RPMI7951 (cell line): ENCODE measurements around the gene DNAJC17. TPM values are rescaled to one million over a fixed set of nuclear protein-coding genes. Genes with fewer than 3 reads are reported as not detected.

Source experiments
- DNase-seq: peaks from one replicate; pipeline ENCODE4 v3.0.0-alpha.2; 2012; ENCODE audit warnings: low read depth
- total RNA-seq: library from RNA; depleted of rRNA; stranded (reverse); fragments of >200 nt; shearing (Covaris generic); gene quantifications from 2 replicates; pipeline ENCODE4 v1.2.3, GENCODE V29; 2014; rRNA removed

Gene DNAJC17, protein sequence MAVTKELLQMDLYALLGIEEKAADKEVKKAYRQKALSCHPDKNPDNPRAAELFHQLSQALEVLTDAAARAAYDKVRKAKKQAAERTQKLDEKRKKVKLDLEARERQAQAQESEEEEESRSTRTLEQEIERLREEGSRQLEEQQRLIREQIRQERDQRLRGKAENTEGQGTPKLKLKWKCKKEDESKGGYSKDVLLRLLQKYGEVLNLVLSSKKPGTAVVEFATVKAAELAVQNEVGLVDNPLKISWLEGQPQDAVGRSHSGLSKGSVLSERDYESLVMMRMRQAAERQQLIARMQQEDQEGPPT
- total RNA-seq, result 36.3 and 36.9 TPM in 2 replicates

DNA sequence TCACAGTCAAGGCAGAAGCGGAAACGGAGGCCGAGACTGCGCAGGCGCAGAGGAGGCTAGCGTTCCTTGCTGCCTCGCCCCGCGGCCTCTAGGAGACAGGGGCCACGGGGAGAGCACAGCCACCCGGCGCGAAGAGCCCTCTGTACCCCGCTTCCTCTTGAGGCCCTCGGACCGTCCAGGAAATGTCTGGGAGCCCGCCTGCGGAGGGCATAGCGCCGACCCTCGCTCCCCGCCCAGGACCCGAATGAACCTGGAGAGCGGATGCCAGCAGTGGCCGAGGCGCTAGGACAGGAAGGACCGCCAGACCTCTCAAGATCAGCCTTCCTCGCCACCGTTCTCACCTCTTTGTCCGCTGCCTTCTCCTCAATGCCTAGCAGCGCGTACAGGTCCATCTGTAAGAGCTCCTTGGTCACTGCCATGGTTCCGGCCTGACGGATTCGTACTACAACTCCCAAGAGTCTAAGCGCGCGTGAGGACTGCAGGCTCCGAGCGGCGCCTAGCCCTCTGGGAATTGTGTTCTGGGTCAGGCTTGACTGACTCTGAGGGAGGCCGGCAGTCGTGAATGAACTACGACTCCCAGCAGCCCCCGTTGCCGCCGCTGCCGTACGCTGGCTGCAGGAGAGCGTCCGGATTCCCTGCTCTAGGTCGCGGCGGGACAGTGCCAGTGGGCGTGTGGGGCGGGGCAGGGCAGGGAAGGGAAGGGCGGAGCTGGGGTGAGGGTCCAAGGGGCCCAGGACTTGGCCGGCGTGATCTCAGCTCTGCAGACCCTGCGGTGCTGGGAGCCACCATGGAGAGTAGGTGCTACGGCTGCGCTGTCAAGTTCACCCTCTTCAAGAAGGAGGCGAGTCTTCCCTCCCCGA lies at the start of gene DNAJC17, which contains the start of gene ZFYVE19:
Gene DNAJC17, minus strand, starts transcription at position 446 of the 860 bp plus-strand sequence. Its CDS starts 27 bp downstream, at position 419.
Gene ZFYVE19, plus strand, starts transcription at position 62 of the 860 bp plus-strand sequence. Its CDS starts 501 bp downstream, at position 563.
- DNase-seq, result peak; percentile 97

DNA sequence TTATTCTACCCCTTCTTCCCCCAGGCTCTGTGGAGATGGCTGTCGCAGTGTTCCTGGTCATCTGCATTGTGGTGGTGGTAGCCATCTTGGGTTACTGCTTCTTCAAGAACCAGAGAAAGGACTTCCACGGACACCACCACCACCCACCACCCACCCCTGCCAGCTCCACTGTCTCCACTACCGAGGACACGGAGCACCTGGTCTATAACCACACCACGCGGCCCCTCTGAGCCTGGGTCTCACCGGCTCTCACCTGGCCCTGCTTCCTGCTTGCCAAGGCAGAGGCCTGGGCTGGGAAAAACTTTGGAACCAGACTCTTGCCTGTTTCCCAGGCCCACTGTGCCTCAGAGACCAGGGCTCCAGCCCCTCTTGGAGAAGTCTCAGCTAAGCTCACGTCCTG lies 49.5 kb upstream of the DNAJC17 start:
- DNase-seq, result no peak

DNA sequence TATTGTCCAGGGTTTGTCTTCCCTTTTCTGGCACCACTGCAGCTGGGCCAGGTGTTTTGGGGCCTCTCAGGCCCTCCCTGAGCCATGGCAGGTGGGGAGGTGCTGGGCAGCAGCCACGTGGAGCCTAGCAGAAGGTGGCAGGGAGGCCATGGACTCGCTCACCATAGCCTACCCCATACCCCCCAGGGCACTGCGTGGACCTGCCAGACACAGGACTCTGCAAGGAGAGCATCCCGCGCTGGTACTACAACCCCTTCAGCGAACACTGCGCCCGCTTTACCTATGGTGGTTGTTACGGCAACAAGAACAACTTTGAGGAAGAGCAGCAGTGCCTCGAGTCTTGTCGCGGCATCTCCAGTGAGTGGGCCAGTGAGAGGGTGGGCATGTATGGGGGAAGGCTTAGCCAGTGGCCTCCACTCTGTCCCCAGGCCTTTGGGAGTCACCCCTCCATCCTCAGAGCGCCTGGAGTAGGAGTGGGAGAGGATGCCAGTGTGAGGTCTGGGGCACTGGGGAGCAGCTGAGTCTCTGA lies 48.5 kb upstream of the DNAJC17 start:
- DNase-seq, result no peak

DNA sequence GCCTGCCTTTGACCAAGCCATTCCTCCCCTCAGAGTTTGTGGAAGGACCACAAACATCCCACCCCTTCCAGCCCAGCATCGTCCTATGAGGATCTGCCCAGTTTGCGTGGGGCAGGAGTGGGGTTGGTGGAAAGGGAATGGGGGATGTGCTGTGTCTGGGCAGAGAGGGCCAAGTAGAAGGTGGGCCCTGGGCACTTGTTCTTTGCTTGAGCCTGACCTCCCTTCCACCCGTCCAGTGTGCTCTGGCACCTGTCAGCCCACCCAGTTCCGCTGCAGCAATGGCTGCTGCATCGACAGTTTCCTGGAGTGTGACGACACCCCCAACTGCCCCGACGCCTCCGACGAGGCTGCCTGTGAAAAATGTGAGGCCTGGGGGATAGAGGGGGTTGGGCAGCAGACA lies 46.9 kb upstream of the DNAJC17 start:
- DNase-seq, result no peak

DNA sequence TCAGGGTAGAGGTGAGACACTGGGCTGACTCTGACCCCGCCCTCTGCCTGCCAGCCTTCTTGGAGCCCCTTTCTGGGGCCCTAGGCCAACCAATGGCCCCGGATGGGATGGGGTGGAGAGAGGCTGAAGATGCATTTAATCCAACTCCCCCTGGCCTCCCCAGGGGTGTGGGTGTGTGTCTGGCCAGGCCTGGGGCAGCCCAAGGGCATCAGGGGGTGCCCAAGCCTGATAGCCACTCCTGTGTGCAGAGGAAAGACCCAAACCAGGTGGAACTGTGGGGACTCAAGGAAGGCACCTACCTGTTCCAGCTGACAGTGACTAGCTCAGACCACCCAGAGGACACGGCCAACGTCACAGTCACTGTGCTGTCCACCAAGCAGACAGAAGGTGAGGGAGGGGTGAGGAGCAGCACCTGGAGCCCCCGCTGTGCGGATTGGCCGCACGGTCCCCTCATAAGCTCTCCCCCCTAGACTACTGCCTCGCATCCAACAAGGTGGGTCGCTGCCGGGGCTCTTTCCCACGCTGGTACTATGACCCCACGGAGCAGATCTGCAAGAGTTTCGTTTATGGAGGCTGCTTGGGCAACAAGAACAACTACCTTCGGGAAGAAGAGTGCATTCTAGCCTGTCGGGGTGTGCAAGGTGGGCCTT lies 46.1 kb upstream of the DNAJC17 start:
- DNase-seq, result no peak

DNA sequence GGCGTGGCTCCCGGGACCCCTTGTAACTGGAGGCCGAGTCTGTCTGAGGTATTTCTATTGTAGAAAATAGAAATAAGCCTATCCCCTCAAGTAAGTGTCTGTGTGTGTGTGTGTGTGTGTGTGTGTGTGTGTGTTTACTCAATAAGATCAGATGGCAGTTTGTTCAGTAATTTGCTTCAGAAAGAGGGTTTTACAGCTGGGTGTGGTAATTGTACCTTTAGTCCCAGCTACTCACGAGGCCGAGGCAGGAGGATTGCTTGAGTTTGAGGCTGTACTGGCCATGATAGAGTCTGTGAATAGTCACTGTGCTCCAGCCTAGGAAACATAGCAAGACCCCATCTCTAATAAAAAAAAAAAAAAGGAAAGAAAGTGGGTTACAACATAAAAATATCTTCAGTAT lies 45.3 kb upstream of the DNAJC17 start:
- DNase-seq, result no peak

DNA sequence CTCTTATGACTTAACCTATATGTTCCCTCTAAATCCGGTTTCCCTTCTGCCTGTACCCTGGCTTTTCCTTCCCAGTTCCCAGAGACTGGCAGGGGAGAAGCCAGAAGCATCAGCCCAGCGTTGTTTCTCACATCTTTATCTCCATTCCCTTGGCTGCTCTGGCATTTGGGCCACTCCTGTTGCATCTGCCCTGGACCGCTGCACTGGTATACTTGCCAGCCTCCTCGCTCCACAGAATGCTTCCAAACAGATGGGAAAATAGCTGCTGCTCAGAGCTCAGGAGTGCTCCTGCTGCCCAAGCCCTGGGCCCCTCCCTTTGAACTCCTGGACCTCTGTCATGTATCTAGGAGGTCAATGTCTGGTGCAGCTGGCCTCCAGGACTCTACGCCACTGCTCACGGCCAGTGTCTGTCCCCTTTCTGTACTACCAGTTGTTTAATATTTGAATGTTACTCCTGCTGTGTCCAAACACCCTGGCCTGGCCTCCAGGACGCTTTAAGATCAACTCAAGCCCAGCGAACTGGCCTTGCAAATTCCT lies 43.4 kb upstream of the DNAJC17 start:
- DNase-seq, result no peak

DNA sequence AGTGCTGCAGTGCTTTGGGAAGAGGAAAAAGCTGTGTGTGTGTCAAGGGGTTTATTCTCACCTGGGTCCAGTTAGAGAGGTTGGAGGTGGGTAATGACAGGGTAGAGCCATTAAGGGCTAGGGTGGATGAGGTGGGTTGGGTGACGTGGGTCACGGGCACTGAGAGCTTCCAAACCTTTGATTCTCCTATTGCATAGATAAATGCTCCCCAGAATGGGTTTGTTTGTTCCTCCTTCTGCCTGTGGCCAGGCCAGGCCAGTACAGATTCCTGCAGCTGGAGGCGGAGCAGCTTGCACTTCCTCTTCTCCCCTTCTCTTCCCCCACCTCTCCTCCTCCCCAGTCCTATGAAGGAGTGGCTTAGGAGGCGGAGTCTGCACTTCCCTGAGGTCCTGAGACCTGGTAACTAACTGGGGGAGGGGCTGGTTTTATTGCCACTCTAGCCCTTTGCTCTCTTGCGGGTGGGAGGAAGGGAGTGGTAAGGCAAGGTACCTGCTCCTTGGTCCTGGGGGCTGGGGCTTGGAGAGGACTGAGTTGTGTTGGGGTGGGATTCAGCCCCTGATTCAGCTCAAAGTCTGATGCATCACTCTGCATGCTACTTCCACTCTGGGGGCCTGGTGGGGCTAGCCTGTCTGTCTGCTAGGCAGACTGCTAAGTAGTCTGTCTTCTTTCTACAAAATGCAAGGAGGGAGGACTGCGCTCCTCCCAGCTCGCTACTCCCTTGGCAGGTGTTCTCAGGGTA lies 40.1 kb upstream of the DNAJC17 start:
- DNase-seq, result no peak

DNA sequence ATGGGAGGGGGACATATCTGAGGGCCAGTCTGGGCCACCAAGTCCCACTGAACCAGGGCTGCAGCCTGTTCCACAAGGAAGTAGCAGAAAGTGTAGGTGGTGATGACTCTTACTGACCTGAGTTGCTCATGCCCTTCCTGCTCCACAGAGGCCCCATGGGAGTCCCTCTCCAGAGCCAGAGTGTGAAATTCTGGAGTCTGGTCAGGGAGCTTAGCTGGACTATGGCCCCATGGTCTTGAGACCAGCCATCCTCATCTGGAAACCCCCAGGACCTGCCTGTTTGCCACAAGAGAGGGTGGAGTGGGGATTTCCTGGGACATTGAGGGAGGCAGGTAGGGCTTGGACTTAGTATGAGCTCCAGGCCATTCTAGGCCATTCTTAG lies 39.6 kb upstream of the DNAJC17 start:
- no peak for DNase-seq

DNA sequence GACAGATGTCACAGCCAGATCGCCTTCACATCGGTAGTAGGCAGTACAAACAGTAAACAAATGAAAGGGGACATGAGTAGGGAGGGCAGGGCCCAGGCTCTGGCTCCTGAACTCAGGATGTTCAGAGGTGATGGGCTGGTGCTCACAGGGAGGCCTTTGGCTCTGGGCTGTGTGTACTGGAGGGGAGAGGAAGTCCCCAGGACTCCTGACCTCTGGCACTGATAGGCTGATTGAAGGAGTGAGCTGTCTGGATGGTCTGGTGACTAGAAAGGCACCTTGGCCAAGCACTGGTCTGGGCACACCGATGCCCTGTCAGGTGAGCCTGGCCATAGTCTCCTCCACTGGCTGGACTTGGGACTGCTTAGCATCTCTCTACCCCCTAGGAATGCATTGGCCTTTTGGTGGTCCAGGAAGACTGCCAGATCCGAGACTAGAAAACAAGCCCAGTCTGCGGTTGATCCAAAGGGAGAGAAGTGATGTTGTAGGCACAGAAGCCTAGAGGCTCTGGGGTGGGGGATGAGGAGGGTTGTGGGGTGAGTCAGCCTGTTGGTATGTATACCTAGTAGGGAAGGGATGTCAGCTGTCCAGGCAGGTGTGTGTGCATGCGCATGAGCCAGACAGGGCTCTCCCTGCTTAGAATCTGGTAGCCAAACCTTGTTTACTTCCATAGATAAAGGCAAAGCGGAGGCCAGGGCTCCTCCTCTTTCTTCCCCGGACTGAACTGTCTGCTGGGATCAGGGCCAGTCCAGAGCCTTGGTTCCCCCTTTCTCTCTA lies 38.4 kb upstream of the DNAJC17 start:
- DNase-seq, result no peak

DNA sequence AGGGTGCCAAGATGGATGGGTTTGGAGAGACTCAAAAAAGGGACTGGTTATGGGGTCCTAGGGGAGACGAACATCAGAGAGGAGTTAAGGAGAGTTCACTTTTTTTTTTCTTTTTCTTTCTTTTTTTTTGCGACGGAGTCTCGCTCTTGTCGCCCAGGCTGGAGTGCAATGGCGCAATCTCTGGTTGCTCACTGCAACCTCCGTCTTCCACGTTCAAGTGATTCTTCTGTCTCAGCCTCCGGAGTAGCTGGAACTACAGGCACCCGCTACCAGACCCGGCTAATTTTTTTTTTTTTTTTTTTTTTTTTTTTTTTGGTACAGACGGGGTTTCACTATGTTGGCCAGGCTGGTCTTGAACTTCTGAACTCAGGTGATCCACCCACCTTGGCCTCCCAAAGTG lies 37.8 kb upstream of the DNAJC17 start:
- no peak for DNase-seq

DNA sequence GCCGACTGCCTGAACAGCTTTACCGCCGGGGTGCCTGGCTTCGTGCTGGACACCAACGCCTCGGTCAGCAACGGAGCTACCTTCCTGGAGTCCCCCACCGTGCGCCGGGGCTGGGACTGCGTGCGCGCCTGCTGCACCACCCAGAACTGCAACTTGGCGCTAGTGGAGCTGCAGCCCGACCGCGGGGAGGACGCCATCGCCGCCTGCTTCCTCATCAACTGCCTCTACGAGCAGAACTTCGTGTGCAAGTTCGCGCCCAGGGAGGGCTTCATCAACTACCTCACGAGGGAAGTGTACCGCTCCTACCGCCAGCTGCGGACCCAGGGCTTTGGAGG lies 37.4 kb upstream of the DNAJC17 start:
- DNase-seq, result no peak

DNA sequence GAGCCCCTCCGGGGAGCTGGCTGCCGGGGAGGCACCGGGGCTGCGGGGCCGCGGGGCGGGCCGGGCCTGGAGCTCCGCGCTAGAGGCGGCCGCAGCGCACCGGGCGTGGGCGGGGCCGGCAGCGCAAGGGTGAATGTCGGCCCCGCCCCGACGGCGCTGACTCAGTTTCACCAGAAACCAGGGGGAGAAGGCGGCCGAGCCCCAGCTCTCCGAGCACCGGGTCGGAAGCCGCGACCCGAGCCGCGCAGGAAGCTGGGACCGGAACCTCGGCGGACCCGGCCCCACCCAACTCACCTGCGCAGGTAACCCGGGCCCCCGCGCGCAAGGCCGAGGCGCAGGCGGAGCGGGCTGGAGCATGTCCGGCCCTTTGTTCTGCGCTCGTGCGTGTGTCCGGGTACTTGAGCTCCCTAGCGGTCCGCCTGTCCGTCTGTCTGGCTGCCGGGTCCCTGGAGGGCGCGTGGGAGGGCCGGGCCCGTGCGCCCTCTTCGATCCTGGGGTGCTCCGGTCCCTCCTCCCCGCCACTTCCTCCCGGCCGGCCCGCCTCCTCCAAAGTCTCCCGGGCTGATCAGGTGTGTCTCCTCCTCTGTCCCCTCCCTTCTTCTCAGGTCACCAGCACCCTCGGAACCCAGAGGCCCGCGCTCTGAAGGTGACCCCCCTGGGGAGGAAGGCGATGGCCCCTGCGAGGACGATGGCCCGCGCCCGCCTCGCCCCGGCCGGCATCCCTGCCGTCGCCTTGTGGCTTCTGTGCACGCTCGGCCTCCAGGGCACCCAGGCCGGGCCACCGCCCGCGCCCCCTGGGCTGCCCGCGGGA lies 36.8 kb upstream of the DNAJC17 start, which contains the start of gene SPINT1:
Gene SPINT1, plus strand, starts transcription at position 164 of the 811 bp plus-strand sequence. Its CDS starts 507 bp downstream, at position 671.
- no peak for DNase-seq

DNA sequence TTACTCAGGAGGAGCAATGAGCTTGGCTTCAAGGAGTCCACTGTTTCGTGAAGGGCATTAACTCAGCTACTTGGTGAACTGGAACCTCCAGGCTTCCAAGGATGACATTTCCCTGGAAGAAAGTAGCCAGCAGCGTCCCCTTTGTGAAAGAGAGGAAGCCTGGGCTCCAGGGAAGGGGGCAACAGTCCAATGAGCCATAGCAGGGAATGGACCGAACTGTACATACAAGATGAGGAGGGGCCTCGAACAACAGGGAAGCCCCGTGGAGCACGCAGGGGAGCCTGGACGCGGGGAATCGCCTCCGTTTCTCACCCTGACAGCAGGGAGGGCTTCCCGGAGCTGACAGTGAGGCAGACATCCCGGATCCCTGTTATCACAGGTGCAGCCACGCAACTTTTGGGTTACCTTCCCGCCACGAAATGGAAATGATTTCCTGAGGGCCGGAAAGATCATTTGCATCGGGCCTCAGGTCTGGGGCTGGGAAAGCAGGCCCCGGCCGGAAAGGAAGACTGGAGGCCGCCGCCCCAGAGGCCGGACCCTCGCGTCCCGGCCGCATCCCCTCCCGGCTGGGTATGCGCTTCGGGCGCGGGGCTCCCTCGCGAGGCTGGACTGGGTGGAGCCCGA lies 36.1 kb upstream of the DNAJC17 start:
- DNase-seq, result no peak

DNA sequence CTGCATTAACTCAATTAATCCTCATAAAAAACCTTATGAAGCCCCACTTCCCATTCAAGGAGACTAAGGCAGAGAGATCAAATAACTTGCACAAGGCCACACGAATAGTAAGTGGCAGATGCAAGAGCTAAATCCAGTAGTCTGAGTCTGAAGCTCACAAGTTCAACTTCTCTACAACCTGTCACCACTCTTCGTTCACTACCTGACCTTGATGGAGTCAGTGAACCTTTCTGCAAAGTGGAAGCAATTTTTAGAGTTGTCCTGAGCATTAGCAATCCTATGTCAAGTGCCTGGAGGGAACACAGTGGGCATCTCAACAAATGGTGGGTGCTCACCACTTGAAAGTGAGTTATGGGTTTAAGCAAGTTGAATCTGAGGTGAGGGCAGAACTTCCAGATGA lies 34.5 kb upstream of the DNAJC17 start:
- no peak for DNase-seq

DNA sequence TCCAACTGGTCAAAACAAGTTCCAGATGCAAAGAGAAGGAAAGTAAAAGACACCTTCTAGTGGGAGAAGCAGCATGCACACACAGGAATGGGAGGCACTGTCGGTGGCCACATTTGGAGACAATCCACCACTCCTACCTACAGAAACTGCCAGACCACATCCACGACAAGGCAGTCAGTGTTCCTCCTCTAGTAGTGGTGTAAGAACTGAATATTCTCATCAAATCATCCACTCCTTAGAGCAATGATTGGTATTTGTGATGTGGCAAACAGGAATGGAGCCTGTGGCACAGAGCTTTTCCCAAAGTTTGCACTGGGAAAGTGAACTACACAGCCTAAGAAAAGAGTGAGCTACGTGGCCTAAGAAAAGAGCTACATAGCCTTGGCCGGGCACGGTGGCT lies 31.5 kb upstream of the DNAJC17 start:
- DNase-seq, result no peak

DNA sequence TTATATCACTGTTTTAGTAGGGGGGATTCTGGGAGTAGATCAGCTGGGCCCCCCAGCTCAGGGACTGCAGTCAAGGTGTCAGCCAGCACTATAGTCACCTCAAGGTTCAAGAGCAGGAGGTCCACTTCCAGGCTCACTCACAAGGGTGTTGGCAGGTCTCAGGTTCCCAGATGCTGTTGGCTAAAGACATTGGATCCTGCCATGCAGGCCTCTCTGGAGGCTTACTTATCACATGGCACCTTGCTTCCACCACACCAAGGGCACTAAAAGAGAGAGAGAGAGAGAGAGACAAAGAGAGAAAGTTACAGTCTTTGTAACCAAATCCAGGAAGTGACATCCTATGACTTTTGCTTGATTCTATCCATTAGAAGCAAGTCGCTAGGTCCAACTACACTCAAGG lies 28.7 kb upstream of the DNAJC17 start:
- DNase-seq, result no peak

DNA sequence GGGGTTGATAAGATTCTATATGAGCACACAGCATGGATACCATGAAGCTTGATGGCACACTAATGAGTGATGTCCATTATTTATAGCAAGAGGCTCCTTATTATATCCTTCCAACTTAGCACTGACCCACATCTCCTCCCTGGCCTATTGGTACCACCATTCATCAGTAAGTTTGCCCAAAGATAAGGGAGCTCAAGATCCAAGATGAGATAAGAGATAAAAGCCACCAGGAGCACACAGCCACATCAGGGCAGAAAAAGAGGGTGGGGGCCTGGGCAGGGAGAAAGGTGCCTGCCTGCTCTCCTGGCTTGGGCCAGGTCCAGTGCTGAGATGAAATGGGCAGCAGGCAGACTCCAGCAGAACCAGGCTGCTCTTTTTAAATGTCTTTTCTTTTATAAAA lies 25.6 kb upstream of the DNAJC17 start:
- DNase-seq, result no peak

DNA sequence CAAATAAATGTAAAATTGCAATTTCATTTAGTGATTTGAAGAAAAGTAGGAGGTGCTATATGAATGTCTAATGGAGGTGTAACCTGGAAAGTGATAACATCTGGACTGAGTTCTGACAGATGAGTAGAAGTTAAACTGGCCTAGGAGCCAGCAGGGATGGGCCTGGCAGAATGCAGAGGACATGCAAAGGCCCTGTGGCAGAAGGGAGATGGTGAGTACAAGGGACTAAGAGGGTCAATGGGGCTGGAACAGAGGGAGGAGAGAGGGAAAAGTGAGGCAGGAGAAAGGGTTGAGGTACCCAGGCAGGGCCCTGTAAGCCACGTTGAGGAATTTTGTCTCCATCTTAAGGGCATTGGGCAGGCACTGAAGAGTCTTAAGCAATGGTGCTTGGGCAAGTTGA lies 24.6 kb upstream of the DNAJC17 start:
- DNase-seq, result no peak
